AG10803 (cell line): ENCODE results near the gene GSG1L2.
A peak's percentile ranks its signal among the peaks of the same experiment; 100 is the strongest.

Experiments
- DNase-seq: peaks from one replicate; pipeline ENCODE4 v3.0.0; 2010; ENCODE audit warnings: low read depth
- H3K4me3 ChIP-seq: 2 replicates; pipeline ENCODE4 v1.5.1; 2011; ENCODE audit warnings: mild to moderate bottlenecking, low read length, control low read depth
- TF ChIP-seq, protein P1 (sequence below): conservative IDR thresholded peaks from 2 replicates; pipeline ENCODE4 v1.5.1; 2011; ENCODE audit warnings: mild to moderate bottlenecking, low read length, control low read depth, inconsistent platforms

Gene GSG1L2

DNA sequence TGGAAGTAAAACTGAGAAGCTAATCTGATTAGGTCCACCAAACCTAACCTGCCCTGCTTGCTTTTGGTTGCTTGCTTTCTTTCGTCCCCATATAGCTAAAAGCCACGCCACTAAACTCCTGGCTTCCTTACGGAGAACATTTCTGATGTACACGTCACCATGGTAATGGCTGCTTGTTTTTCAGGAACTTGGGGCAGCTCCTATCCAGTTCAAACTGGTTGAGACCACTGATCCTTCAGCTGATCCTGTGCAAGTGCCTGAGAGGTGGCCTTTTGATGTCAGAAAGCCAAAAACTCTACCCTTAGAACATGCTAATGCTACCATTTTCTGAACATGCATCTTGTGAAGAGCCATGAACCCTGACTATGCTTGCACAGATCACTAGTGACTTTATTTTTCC is 16.1 kb downstream of the GSG1L2 start:
- TF ChIP-seq, protein P1, sequence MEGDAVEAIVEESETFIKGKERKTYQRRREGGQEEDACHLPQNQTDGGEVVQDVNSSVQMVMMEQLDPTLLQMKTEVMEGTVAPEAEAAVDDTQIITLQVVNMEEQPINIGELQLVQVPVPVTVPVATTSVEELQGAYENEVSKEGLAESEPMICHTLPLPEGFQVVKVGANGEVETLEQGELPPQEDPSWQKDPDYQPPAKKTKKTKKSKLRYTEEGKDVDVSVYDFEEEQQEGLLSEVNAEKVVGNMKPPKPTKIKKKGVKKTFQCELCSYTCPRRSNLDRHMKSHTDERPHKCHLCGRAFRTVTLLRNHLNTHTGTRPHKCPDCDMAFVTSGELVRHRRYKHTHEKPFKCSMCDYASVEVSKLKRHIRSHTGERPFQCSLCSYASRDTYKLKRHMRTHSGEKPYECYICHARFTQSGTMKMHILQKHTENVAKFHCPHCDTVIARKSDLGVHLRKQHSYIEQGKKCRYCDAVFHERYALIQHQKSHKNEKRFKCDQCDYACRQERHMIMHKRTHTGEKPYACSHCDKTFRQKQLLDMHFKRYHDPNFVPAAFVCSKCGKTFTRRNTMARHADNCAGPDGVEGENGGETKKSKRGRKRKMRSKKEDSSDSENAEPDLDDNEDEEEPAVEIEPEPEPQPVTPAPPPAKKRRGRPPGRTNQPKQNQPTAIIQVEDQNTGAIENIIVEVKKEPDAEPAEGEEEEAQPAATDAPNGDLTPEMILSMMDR: no peak
- no peak overlapping the region for H3K4me3 ChIP-seq
- no peak for DNase-seq

DNA sequence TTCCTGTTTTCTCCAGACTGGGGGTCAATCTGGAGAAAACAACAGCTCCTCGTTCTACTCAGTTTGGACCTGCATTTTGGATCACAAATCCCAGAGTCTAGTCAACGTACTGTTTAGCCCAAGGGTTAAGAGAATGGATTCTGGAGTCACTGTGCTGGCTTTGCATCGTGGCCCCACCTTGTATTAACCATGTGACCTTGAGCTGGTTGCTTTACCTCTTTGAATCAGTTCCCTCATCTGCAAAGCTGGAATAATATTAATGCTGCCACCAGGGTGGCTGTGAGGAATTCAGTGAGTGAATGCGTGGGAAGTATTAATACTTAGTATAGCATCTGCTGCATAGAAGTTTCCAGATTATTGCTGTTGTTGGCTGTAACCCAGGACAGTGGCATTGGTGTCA is 19.2 kb downstream of the GSG1L2 start:
- no peak for DNase-seq
- TF ChIP-seq, protein P1: no peak
- H3K4me3 ChIP-seq: no peak overlapping the region

DNA sequence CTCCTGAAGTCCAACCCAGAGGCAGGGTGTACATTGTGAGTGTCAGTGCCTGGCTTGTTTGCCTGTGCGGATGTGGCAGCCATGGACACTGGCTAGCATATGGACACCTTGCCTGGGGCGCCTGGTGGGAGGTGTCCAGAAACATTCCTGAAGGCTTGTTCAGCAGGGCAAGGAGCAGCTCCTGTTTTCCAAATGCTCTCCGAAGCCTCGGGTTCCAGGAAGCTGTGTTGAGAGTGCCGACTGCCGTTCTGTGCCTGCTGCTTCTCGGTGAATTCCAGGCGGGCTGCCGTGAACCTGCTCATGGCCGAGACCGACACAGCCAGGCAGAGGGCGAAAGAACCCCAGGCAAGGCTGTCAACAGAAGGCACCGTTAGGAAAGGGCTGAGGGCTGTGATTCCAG is 19.6 kb downstream of the GSG1L2 start:
- TF ChIP-seq, protein P1: no peak
- H3K4me3 ChIP-seq: no peak overlapping the region
- DNase-seq: peak; percentile 16

DNA sequence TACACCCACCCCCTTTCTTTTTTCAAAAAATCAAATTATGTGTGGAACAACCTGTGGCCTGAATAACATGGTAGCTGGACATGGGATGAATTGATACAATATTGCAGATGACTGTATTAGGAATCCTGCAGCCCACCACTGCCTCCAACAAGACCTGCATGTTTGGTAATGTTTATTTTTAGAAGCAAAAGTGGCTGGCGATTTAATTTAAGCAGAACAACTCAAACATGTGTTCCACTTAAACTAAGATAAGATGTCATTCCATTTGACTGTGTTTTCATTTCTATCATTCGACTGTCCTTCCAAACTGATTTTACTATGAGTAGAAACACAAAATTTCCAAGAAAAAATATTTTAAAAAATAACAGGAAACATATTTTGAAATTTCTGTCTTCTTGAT is 20.4 kb downstream of the GSG1L2 start:
- DNase-seq: no peak
- no peak overlapping the region for H3K4me3 ChIP-seq
- TF ChIP-seq, protein P1: no peak

DNA sequence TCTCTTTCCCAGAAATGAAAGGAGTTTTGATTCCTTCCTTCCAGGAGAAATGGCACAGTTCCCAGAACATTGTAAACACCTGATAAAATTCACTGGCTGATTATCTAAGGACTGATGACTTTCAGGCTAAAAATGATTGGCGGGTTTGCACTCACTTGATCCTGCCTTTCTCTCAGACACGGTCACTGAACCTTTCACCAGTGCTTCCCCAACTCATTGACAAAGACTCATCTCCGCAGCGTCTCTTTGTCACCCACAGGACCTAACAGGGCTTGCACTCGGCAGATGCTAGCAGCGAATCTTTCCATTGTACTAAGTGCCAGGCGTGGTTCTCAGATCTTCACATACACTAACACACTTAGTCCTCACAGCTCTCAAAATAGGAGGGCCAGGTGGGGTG is 23.2 kb downstream of the GSG1L2 start:
- no peak for DNase-seq
- H3K4me3 ChIP-seq: no peak overlapping the region
- TF ChIP-seq, protein P1: no peak

DNA sequence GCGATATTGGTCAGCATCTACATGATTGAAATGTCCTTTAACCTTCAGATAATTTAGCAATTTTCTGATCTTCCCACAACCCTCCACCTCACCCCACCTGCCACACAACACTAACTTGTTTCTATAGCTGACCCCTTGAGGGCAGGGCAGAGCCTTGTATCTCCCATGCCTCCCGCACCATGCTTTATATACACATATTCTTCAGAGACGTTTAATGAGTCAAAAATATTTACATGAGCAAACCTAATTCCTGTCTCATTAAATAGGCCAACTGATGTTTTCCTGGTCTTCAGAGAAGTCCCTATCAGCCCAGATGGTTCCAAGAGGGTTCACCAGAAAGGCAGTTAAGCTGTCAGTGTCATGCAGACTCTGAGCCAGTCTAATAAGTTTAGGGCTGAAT is 23.9 kb downstream of the GSG1L2 start:
- TF ChIP-seq, protein P1: no peak
- DNase-seq: no peak
- no peak overlapping the region for H3K4me3 ChIP-seq

DNA sequence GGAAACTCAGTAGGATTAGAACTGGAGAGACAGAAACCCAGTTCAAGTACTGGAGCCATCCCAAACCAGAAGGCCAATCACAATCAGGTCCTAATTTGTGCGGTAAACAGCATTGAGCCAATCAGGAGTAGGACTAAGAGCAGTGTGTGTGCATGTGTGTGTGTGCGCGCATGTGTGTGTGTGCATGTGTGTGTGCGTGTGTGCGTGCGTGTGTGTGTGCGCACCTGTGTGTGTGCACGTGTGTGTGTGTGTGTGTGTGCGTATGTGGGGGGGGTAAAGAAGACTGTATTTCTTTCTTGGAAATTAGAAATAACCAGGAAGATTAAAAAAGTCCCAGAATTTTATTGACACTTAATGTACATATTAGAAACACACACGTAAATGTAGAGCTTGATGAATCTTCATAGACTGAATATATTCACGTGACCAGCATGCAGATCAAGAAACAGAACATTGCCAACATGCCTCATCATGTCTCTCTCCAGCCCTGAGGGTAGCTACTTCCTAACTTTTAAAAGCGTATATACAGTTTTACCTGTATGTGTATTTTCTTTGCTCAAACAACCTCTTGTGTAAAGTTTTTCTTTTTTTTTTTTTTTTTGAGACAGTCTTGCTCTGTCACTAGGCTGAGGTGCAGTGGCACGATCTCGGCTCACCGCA is 29.6 kb downstream of the GSG1L2 start:
- no peak overlapping the region for H3K4me3 ChIP-seq
- no peak for DNase-seq
- TF ChIP-seq, protein P1: no peak
